ENCODE data around the gene SELENOT.
"Not testable (repeated sequence)": the region's sequence is repeated elsewhere in the genome, so short reads cannot be mapped to it uniquely, and the experiment has no call there.

The SELENOT gene

DNA sequence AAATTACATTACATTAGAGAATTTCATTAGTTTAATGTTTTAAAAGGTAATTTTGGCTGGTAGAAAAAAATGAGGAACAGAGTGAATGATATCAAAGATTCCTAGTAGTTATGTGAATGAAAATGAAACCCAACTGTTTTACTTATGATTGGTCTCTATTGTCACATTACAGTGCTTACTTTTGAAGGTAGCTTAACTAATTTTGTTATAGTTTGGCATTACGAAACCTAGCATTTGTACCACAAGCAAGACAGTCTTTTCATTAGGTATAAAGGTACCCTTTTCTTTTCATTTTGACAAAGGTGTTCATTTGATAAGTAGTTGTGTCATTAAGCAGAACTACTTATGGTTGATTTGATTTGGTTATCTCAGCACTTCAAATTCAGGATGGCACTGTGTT, 6.9 kb downstream of the SELENOT start:
- no peak for DNase-seq

DNA sequence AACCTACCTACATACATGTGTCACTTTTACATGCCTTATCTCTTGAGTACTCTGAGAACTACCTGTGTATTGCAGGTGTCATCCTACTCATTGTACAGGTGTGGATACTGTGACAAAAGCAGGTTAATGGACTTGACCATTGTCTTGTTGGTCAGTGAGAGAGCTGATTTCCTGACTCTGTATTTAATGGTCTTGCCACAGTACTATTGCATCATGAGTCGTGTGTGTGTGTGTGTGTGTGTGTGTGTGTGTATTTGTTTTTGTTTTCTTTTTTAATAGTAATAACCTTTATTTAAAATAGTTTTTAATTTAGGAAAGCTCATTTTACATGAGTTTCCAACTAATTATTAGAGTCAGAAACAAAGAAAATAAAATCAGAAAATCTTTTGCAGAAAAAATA, 7.7 kb downstream of the SELENOT start:
- no peak for DNase-seq

DNA sequence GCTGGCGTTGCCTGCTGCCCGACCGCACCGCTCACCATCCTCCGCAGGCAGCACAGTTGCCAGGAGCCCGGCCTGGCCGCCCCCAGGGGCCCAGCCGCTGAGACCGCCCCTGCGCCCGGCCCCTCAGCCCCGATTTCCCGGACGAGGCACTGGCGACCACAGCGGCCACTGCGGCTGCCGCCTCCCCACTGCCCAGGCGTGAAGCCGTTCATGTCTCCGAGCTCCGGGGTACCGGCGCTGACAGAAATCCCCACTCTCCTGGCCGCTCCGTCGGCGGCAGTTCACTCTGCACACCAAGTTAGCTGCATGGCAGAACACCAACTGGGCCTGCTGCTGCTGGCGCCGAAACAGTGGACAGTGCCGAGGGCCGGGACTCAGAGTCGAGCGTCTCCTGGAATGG, 8.5 kb downstream of the SELENOT start:
- no peak for DNase-seq

DNA sequence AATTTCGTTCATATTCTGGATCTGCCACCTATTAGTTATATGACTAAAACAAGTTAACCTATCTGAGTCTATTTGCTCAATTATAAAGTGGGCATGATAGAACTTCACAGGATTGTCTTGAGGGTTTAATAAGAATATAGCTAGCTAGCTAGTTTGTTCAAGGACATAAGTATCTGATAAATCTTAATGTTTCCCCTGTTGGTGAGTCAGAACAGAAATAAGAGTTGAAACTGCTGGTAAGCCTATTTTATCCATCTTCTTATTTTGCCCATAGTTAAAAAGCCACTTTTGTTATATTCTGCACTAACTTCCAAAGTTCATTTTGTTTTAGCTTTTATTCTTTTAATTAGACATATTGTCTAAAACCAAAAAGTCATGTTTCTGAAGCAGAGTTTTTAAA, 9.4 kb downstream of the SELENOT start:
- no peak for DNase-seq

DNA sequence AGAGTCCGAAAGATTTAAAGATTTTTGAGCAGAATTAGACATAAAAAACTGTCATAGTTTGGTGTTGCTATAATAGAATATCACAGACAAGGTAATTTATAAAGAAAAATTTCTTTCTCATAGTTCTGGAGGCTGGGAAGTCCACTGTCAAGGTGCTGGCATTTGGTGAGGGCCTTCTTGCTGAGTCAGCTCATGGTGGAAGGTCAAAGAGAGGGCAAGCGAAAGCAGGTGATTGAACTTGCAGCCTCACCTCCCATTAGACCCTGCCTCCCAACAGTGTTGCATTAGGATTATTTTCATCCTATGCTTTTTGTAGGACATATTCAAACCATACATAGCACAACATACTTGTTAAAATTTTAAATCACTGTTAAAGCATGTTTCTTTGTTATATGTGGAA, 9.9 kb downstream of the SELENOT start:
- DNase-seq = peak; percentile 76

DNA sequence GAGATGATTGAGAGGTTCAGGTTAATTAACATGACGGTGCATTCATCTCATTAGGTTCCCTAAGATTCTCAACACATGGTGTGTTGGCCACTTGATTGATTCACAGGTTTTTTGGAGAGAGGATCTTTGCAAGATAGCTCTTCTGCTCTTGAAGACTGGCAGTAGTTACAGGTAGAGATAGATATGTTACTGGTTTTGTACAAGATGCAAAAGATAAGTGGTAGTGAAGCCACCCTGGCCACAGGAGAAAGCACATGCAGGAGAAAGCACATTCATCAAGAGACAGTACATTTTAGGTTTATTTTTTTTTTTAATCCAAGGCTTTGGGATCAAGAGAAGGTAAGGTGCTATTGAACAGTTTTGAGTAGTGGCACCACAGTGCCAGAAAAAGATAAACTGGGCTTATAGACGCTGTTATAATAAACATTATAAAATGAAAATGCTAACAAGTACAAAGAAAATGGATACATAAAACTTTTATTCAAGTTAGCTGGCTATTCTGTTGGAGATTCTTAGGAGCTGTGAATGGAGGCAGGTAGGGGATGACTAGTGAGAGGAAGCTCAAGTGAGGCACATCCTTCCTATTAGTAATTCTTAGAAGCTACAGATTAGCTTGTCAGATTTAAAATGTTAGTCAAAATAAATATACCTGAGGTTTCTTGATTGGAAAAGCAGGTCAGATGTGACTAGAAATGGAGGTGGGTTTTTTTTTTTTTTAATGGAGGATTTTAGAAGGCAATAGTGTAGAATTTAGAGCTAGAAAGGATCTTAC, 10.8 kb downstream of the SELENOT start:
- DNase-seq = no peak

DNA sequence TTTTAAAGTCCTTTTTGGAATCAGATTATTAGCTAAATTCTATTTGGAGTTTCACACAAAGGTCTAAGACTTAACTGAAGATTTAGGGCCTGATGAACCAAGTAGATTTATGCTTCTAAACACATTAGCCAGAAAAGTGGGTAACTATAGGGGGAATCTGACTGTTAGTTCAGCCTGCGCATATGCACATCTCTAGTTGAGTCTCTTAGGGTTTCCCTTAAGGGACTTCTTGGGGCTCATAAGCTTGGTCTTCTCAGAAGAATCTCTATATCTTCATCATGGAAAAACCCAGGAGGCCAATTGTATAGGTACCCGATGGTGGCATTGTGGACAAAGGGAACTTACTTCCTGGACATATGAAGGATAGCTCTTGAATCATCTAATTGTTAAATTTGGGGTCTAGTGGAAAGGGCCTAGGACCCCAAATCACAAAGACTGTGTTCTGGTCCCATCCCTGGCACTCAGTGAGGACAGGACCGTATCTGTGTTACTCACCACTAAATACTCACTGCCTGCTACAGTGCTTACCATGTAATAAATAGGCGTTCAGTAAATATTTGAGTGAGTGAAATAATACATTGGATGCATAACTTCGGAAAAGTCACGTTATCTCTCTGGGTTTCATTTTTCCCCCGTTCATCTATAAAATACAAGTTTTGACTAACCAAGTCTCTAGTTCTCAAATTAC, 17.0 kb downstream of the SELENOT start:
- DNase-seq = peak; percentile 1

DNA sequence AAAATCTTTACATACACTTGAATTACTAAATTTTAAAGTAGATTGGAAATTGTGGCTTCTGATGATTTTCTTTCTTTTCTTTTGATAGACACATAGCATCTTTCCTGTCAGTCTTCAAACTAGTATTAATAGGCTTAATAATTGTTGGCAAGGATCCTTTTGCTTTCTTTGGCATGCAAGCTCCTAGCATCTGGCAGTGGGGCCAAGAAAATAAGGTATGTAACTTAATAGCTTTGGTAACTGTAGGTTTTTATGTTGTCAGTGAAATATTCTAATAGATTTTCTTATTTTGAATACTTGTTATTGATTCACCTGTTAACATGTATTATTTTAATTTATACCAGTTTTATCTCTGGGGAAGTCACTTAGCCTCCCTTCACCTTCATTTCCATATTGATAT, 19.8 kb downstream of the SELENOT start:
- DNase-seq = not testable (repeated sequence)

DNA sequence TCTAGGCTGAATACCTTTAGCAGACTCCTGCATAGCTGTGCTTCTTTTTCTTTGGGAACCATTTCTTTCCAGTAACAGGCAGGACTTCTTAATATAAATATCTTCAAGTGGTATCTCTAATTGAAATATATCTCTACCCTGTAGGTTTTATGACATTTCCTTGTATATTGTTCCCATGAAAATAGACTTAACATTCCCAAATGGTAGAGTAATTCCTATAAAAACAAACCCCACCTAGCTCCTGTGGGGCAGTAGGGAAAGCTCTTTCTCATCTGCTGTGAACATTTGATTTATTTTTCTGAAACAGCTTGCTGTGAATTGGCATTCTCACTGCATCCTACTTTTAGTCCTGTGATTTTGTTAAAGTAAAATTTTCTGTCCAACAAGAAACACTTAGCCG, 20.8 kb downstream of the SELENOT start:
- no peak for DNase-seq

DNA sequence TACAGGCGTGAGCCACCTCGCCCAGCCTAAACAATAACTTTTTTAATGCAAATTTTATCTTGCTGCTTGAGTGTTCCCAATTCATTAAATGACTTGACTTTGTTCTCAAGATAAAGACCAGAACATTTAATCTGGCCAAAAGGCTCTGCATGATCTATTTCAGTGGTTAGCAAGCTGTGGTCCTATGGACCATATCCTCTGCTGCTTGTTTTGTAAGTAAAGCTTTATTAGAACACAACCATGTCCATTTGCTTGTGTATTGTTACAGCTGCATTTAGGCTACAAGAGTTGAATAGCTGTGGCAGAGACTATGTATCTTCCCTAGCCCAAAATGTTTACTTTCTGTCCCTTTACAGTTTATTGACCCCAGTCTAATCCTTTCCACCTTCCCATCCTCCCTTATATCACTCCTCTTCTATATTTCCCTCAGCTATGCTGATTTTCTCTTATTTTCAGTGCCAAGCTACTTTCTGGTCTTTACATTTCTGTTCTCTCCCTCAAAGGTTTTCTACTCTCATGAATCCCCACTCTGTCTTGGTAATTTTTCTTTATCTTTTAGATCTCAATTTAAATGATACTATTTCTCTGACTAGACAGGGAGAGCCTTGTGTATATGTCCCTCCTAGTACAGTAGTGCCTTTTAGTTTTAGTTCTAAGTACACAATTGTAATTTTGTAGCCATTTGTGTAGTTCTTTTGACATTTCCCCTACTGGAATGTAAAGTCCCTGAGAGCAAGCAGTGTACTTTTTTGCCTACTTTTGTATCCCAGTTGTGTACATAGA, 23.2 kb downstream of the SELENOT start:
- no peak for DNase-seq

DNA sequence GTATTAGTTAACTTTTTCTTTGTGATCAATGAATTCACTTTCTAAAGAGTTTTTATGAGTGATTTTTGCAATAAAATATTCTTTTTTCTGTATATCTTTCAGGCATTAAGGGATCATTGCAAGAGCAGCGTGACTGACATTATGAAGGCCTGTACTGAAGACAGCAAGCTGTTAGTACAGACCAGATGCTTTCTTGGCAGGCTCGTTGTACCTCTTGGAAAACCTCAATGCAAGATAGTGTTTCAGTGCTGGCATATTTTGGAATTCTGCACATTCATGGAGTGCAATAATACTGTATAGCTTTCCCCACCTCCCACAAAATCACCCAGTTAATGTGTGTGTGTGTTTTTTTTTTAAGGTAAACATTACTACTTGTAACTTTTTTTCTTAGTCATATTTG, 24.4 kb downstream of the SELENOT start:
- no peak for DNase-seq

DNA sequence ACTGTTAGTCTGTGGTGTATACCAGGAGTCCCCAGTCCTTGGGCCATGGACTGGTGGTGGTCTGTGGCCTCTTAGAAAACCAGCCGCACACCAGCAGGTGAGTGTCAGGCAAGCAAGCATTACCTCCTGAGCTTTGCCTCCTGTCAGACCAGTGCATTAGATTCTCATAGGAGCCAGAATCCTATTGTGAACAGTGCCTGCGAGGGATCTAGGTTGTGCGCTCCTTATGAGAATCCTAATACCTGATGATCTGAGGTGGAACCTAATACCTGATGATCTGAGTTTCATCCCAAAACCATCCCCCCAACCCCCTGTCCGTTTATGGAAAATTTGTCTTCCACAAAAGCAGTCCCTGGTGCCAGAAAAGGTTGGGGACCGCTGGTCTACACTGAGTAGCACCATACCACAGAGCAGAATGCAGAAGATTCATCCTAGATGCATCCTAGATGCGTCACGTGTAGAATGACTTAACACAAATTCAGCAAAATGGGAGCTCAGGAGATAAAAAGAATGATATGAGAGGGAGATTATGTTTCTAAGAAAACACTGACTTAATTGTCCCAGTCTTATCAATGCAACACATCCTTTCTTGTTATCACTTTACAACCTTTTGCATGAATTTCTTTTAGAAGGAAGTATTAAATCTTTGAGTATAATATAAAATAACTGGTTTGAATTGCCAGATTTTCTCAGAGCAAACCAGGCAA, 28.5 kb downstream of the SELENOT start:
- no peak for DNase-seq

DNA sequence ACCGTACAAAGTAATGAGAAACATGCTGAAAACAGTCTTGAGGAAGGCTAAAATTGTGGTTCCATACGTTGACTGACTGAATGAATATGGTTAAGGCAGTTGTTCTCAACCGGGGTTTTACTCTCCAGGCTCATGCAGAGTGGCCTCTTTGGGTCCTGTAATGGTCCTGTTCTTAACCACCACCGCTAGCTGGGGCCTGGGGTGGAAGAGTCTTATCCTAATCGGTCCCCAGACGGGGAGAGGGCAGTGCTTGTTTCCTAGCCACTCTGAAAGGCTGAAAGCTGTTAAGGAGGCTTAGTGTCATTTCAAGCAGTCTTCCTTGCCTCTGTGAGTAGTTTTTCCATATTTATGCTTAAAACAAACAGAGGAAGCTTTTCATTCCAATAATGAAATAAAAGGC, 32.0 kb downstream of the SELENOT start:
- DNase-seq = no peak

DNA sequence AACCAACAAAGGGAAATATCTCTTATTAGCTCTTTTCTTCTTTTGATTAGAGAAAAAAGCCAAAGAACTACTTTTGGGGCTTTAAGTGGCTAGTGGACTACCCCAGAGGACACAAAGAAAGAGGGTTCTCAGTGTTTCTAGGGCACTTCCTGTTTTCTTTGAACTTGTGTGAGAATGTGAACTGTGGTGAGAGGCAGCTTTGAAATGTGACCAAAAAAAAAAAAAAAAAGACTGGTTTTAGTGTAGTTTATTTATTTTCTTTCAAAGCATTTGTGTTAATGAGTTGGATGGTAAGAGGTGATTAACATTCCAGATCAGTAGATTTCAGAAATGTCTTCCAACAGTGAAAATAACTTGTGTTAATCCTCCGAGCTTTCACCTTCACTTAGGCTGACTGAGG, 32.4 kb downstream of the SELENOT start:
- DNase-seq = peak; percentile 42

DNA sequence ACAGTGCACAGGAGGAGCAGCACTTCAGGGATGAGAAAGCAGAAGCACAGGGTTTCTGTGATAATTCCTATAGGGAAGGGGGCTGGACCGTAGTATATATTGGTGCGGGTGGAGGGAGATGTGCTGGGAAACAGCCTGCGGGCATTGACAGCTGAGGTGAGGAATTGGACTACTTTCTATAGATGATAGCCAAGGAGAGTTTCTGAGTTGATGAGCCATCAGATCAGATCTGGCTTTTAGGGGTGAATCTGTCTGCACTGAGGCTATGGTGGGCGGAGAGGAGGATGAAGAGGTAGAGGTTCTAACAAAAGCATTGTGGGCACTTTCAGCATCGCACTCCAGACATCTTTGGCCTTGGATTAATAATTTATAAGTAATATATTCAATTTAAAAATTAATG, 33.1 kb downstream of the SELENOT start:
- no peak for DNase-seq

DNA sequence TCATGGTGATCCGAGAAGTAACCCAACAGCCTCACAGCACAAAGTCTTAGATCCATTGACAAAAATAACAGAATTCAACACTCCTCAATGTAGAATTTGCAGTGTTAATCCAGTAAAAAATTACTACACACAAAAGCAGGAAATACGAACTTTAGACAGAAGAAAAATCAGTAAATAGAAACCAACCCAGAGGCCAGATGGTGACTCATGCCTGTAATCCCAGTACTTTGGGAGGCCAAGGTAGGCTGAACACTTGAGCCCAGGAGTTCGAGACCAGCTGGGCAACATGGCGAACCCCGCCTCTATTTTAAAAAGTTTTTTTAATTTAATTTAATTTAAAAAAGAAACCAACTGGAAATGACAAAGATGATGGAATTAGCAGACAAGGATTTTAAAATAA, 36.1 kb downstream of the SELENOT start:
- no peak for DNase-seq

DNA sequence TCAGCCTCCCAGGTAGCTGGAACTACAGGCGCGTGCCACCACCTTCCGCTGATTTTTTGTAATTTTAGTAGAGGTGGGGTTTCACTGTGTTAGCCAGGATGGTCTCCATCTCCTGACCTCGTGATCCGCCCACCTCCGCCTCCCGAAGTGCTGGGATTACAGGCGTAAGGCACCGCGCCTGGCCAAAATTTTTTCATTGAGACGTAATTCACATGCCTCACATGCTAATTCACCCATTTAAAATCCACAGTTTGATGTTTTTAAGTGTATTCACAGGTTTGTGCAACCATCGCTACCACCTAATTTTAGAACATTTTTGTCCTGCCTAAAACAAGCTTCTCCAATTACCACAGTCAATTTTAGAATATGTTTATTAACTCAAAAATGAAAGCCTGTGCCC, 37.1 kb downstream of the SELENOT start:
- no peak for DNase-seq

DNA sequence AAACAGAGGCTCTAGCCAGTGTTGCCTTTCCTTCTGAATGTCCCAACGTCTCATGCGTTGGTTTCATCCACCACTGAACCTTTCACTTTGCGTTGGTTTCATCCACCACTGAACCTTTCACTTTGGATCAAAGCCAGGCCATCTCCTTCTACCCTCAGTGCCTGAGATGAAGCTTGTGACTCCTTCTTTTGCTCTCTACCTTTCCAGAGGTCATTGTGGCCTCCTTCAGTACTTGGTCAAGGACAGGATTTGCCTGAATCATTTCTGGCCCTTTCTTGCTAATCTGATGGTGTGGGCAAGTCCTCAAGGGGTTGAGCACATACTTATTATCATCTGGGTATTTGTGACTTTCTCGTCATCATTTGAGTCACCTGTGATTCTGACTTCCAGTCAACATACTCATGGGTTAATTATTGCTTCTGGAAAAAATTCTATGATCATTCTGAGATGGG, 50.0 kb downstream of the SELENOT start:
- peak; percentile 23 for DNase-seq

DNA sequence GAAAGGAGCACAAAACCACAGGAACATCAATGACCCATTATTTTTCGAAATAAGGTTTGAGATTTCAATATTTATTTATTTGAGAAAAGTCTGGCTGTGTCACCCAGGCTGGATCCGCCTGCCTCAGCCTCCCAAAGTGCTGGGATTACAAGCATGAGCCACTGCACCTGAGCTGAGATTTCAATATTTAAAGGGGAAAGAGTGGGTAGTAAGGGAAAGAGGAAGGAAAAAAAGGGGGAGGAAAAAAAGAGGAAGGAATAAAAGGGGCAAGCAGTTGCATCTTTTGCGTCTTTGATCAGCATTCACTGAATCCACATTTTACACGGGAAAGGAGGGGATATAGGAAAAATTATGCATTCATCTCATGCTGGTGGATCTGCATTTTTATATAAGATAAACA, 53.2 kb downstream of the SELENOT start:
- no peak for DNase-seq

DNA sequence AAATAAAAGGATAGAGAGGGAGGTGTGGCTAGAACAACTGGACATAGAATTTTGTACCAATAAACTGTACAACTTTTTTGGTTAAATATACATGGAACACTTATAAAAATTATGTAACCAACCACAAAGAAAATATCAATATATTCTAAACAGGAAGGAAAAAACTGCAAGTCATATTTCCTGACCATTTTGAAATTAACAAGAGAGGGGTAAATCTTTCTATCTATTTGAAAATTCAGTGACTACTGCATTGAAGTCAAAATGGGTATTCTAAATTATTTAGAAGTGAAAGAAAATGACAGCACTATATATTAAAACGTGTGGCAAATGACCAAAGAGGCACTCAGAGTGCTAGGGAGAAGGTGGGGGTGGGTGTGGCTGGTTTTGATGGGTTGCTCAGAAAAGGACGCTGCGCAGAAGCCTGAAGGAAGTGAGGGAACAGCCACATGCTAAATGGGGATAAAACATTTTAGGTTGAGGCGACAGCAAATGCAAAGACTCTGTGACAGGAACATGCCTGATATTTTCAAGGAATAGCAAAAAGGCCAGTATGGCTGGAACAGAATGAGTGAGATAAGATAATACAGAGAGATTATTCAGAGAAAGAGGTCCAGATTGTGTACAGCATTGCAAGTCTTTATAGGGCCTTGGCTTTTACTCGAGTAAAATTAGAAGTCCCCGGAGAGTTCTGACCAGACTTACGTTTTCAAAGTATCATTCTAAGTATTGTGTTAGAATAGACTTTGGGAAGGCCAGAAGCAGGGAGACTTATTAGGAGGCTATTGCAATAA, 59.5 kb downstream of the SELENOT start:
- no peak for DNase-seq

DNA sequence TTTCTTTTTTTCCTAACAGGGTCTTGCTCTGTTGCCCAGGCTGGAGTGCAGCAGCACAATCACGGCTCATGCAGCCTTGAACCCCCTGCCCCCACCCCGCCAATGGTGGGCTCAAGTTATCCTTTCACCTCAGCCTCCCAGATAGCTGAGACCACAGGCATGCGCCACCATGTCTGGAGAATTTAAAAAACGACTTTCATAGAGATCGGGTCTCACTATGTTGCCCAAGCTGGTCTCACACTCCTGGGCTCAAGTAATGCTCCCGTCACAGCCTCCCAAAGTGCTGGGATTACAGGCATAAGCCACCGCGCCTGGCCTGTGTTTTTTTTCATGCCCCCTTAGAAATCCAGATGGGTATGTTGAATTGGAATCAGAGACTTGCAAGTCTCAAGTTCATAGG, 60.3 kb downstream of the SELENOT start:
- no peak for DNase-seq

DNA sequence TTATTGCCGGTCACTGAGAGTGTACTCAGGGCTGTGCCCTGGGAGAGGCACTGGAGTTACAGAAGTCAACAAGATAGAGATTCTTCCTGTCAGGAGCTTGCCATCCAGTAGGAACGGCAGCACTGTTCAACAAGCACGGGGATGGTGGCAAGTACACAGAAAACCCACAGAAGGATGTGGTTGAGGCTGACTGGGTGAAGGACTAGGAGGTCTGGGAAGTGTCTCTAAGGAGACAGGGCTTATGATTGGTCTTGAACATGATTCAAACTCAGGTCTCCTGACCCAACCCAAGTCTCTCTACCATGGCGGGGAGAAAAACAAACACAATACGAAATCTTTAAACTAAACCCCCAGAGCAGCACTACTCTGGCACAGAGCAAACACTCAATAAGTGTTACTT, 63.0 kb downstream of the SELENOT start:
- DNase-seq = no peak
